Measurements from ENCODE around the gene ENOSF1. TPM values are rescaled to one million over a fixed set of nuclear protein-coding genes. Genes with fewer than 3 reads are reported as not detected.

Gene ENOSF1
- total RNA-seq, 1 experiment from 2014 or later: 48.7 TPM

- Histone ChIP-seq H3F3A (ENCODE audit: insufficient read depth, low read depth) (peaks cover 7% of the 10 kb centered on the region; the same call in 1 of the 2 replicates), H3K27me3 (ENCODE audit: insufficient read depth, low read depth) (no peaks in the 10 kb centered on the region), H3K9me2 (ENCODE audit: insufficient read depth) (no peaks in the 10 kb centered on the region), H3K79me2 (ENCODE audit: low read depth) (peaks cover 43% of the 10 kb centered on the region), H4K20me1 (ENCODE audit: insufficient read depth) (no peaks in the 10 kb centered on the region; the same call in 1 of the 2 replicates), H2AFZ (no peak overlapping the region), H3K36me3 (ENCODE audit: low read depth) (peaks cover 13% of the 10 kb centered on the region; the same call in 1 of the 2 replicates), H3K27ac (no peak overlapping the region), H3K9me3 (ENCODE audit: insufficient read depth, low read depth) (no peaks in the 10 kb centered on the region), H3K4me1 (replicated peaks; ENCODE audit: insufficient read depth) (peaks cover 8% of the 10 kb centered on the region; the same call in 1 of the 2 replicates), H3K4me3 (no peak overlapping the region), H3K4me2 (no peak overlapping the region)
- peak in 1 of 2 experiments; percentile 43 for DNase-seq
- intact Hi-C loops (cut with micrococcal nuclease; ENCODE audit: unreplicated experiment): loop anchor here (10.0 kb wide), 2 partner anchors 85 to 125 kb away; no protein-coding TSS in a partner anchor
- POLR2A ChIA-PET (ENCODE audit: unreplicated experiment): interaction anchor here (0.6 kb wide), 1 partner anchor 49 kb away, joined by 3 read pairs; no protein-coding TSS in a partner anchor
- BruUV-seq (replicated peaks): no TSS peak
- CTCF ChIA-PET: no interaction called here
- no peak for TF ChIP-seq EZH2 (IDR thresholded peaks at IDR 0.05; ENCODE audit: low read depth)
- TF ChIP-seq CTCF (conservative IDR thresholded peaks at IDR 0.05): no peak
These were observed 2.7 kb downstream of the ENOSF1 start for GRCh38 chr18:709771-710170.

DNA sequence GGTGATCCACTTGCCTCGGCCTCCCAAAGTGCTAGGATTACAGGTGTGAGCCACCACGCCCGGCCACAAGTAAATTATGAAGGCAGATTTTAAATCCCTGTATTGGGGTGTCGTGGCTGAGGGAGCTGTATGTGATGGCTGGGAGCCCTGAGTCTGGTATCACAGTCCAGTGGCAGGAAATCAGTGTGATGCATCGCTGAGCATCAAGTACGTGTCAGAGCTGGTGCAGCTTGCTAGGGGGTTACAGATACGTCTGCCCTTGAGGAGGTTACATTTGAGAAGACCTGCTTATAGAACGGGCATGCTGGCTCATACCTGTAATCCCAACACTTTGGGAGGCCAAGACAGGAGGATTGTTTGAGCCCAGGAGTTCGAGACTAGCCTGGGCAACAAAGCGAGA is 4.3 kb downstream of the ENOSF1 start:
- peaks cover 43% of the 10 kb centered on the region for H3K79me2 ChIP-seq (ENCODE audit: low read depth)
- no peaks in the 10 kb centered on the region for H3K9me3 ChIP-seq (ENCODE audit: insufficient read depth, low read depth)
- H3K4me2 ChIP-seq: no peak overlapping the region
- no peaks in the 10 kb centered on the region for H3K9me2 ChIP-seq (ENCODE audit: insufficient read depth)
- peaks cover 16% of the 10 kb centered on the region for H3F3A ChIP-seq (ENCODE audit: insufficient read depth, low read depth)
- H3K4me3 ChIP-seq: no peak overlapping the region
- intact Hi-C loops (cut with micrococcal nuclease; ENCODE audit: unreplicated experiment): no loop called here
- ChIA-PET CTCF (no interaction called here), POLR2A (ENCODE audit: unreplicated experiment) (no interaction called here)
- no peaks in the 10 kb centered on the region; the same call in 1 of the 2 replicates for H4K20me1 ChIP-seq (ENCODE audit: insufficient read depth)
- no TSS peak for BruUV-seq (replicated peaks)
- peaks cover 14% of the 10 kb centered on the region; the same call in 1 of the 2 replicates for H3K36me3 ChIP-seq (ENCODE audit: low read depth)
- DNase-seq: no peak
- H2AFZ ChIP-seq: no peak overlapping the region
- no peak for TF ChIP-seq EZH2 (IDR thresholded peaks at IDR 0.05; ENCODE audit: low read depth)
- no peak for TF ChIP-seq CTCF (conservative IDR thresholded peaks at IDR 0.05)
- peaks cover 21% of the 10 kb centered on the region for H3K4me1 ChIP-seq (replicated peaks; ENCODE audit: insufficient read depth)
- no peak overlapping the region for H3K27ac ChIP-seq
- no peaks in the 10 kb centered on the region for H3K27me3 ChIP-seq (ENCODE audit: insufficient read depth, low read depth)

DNA sequence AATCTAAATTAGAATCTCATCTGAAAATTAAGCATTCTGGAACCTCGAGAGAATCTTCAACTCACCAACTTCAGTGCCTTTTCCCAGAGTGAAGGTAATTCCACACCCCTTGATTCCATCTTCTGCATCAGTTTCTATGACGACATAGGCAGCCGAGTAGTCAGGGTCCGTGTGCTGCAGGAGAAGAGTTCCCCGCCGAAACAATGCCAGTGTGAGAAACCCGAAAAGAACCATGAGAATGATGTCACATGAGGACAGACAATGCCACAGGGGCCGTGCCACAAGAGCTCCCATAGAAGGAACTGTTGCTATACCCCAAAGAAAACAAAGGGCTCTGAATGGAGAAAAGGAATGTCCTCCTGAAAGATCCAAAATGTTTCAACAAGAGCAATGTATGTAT is 6.0 kb downstream of the ENOSF1 start:
- H3K27me3 ChIP-seq (ENCODE audit: insufficient read depth, low read depth): no peaks in the 10 kb centered on the region
- TF ChIP-seq EZH2 (IDR thresholded peaks at IDR 0.05; ENCODE audit: low read depth): no peak
- TF ChIP-seq CTCF (conservative IDR thresholded peaks at IDR 0.05): no peak
- H2AFZ ChIP-seq: no peak overlapping the region
- peaks cover 30% of the 10 kb centered on the region for H3K4me1 ChIP-seq (replicated peaks; ENCODE audit: insufficient read depth)
- H3K36me3 ChIP-seq (ENCODE audit: low read depth): peaks cover 14% of the 10 kb centered on the region; the same call in 1 of the 2 replicates
- intact Hi-C loops (cut with micrococcal nuclease; ENCODE audit: unreplicated experiment): no loop called here
- BruUV-seq (replicated peaks): no TSS peak
- no peaks in the 10 kb centered on the region; the same call in 1 of the 2 replicates for H4K20me1 ChIP-seq (ENCODE audit: insufficient read depth)
- ChIA-PET POLR2A (ENCODE audit: unreplicated experiment) (no interaction called here), CTCF (no interaction called here)
- no peak overlapping the region for H3K4me3 ChIP-seq
- no peak for DNase-seq
- no peaks in the 10 kb centered on the region for H3K9me2 ChIP-seq (ENCODE audit: insufficient read depth)
- no peak overlapping the region for H3K4me2 ChIP-seq
- H3K27ac ChIP-seq: no peak overlapping the region
- peaks cover 25% of the 10 kb centered on the region for H3F3A ChIP-seq (ENCODE audit: insufficient read depth, low read depth)
- peaks cover 36% of the 10 kb centered on the region for H3K79me2 ChIP-seq (ENCODE audit: low read depth)
- no peaks in the 10 kb centered on the region for H3K9me3 ChIP-seq (ENCODE audit: insufficient read depth, low read depth)
